Prostate gland (tissue), 2 donors: ENCODE results near the gene TAPBPL. TPM values are rescaled to one million over a fixed set of nuclear protein-coding genes. Genes with fewer than 3 reads are reported as not detected.

Source experiments
- DNase-seq: peaks from one replicate; pipeline ENCODE4 v3.0.0-alpha.2; 2019; ENCODE audit warnings: low spot score
- H3K27ac ChIP-seq, 2 donors: fragments of 200-600 bp; sonication (generic); 2 replicates each; pipeline ENCODE4 v1.5.1; 2017 to 2019
- H3K27me3 ChIP-seq: fragments of 200-600 bp; sonication (generic); replicated peaks from 2 replicates; pipeline ENCODE4 v1.5.1; 2019; ENCODE audit not compliant: insufficient read depth
- H3K36me3 ChIP-seq, 2 donors: fragments of 200-600 bp; sonication (generic); 1 replicate in 1 of 2; 2 replicates in 1 of 2; pipeline versions ENCODE4 v1.5.1 to v1.8.1; 2017 to 2019
- H3K4me1 ChIP-seq: fragments of 200-600 bp; sonication (generic); replicated peaks from 2 replicates; pipeline ENCODE4 v1.5.1; 2019
- H3K4me3 ChIP-seq, 2 donors: fragments of 200-600 bp; sonication (generic); 2 replicates each; pipeline ENCODE4 v1.5.1; 2017 to 2019
- H3K9me3 ChIP-seq: fragments of 200-600 bp; sonication (generic); 2 replicates; pipeline ENCODE4 v1.5.1; 2017
- CTCF ChIP-seq, 4 experiments: fragments of 200-600 bp in 2 of 4; fragments of 450-650 bp in 2 of 4; sonication (generic) in 2 of 4; IDR thresholded peaks; 1 replicate in 3 of 4; 2 replicates in 1 of 4; pipeline ENCODE4 v1.5.1; 2016 to 2019; ENCODE audit warnings: antibody characterized with exemption in 4 of 4, mild to moderate bottlenecking in 2 of 4, moderate library complexity in 2 of 4
- POLR2A ChIP-seq: fragments of 450-650 bp; IDR thresholded peaks from one replicate; pipeline ENCODE4 v1.6.1; 2016; ENCODE audit warnings: antibody characterized with exemption, mild to moderate bottlenecking
- POLR2AphosphoS5 ChIP-seq: sonication (generic); formaldehyde crosslinking; IDR thresholded peaks from one replicate; pipeline ENCODE4 v1.6.1; 2017; ENCODE audit warnings: antibody characterized with exemption
- WGBS: methylation state at CpG from one replicate; pipeline ENCODE4 v1.1.5; 2018; 5-methylcytosine and 5-hydroxymethylcytosine counted together
- intact Hi-C: fragments of 100-400 bp; cut with DNase I; formaldehyde crosslinking; loops from one replicate; pipeline ENCODE4 v1.14.2; 2022
- total RNA-seq, 2 donors: library from RNA; depleted of rRNA; stranded (reverse); fragments of >200 nt; gene quantifications; one replicate each; pipeline ENCODE4 v1.1.0, GENCODE V29; 2016

Gene TAPBPL
- total RNA-seq, 2 donors from 2014 or later, result 31.6 to 39.9 TPM

- Histone ChIP-seq H3K27ac (no peak overlapping the region), H3K36me3 (peaks cover 0 to 5% of the 10 kb centered on the region in 2 donors), H3K9me3 (no peaks in the 10 kb centered on the region), H3K4me3 (no peak overlapping the region), H3K27me3 (no peaks in the 10 kb centered on the region), H3K4me1 (peaks cover 3% of the 10 kb centered on the region)
- no peak for DNase-seq
- no peak for TF ChIP-seq POLR2A
- no peak for TF ChIP-seq POLR2AphosphoS5
- no peak for TF ChIP-seq CTCF (IDR thresholded peaks at IDR 0.05)
- intact Hi-C loops, result no loop called here
These were observed 16.4 kb downstream of the TAPBPL start for GRCh38 chr12:6468283-6468575.

- Histone ChIP-seq H3K9me3 (no peaks in the 10 kb centered on the region), H3K36me3 (no peaks in the 10 kb centered on the region), H3K27me3 (no peaks in the 10 kb centered on the region), H3K4me3 (peak overlapping the region in 1 of 2 donors; percentile 86), H3K4me1 (peaks cover 3% of the 10 kb centered on the region), H3K27ac (no peak overlapping the region)
- no peak for TF ChIP-seq CTCF (IDR thresholded peaks at IDR 0.05)
- 75% methylated on average over 6 of the region's 6 CpGs for WGBS
- DNase-seq, result no peak
- intact Hi-C loops, result no loop called here
These were observed 17.2 kb downstream of the TAPBPL start for GRCh38 chr12:6469092-6469491.

DNA sequence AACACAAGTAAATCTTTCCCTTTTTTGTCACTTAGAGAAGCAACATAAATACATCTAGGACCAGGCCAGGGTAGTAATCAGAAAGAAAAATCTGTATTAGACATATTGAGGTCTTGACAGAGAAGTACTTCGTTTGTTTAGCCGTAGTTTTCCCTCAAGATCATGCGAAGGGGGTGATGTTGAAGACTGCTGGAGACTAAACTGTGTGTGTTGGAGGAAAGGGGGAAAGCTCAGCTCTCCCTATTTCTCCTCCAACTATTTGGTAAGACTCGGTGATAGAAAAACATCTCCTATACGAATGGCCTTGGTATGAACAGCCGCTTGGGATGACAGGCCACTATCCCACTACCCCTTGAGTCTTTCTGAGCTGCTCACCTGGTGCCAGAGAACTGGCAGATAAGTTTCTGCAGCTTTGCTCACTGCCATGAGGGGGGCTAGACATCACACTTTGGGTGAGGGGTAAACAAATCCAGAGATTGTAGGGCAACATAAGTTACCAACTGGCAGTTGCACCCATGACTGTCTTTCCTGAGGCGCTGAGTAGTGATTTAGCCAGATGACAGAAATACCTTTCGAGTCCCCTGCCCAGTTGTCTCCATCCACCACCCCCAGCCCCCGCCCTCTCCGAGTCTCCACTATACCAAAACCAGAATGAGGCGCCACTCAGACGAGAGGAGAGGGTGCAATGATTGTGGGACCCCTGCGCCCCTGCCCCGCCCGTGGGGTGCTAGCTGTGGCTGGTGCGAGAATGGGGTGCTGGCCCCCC lies 17.9 kb downstream of the TAPBPL start:
- Histone ChIP-seq H3K27ac (peak overlapping the region; percentile 84 to 87), H3K4me1 (peaks cover 3% of the 10 kb centered on the region), H3K4me3 (peak overlapping the region; percentile 57 to 86), H3K27me3 (no peaks in the 10 kb centered on the region), H3K9me3 (no peaks in the 10 kb centered on the region), H3K36me3 (no peaks in the 10 kb centered on the region)
- intact Hi-C loops, result loop anchor here (2.0 to 5.0 kb wide), 2 partner anchors 83 to 143 kb away; no protein-coding TSS in a partner anchor
- no peak for DNase-seq
- WGBS, result 12% methylated on average over 16 of the region's 16 CpGs
- TF ChIP-seq POLR2A (no peak), POLR2AphosphoS5 (no peak), CTCF (IDR thresholded peaks at IDR 0.05) (no peak)

GRCh38 chr12:6470375-6471163 lies 18.7 kb downstream of the TAPBPL start, which contains the start of gene VAMP1:
VAMP1 (minus strand) TSS chr12:6470677; CDS start chr12:6470531, 146 bp downstream.
- peak within 1 kb of the TSS; percentile 57 to 86 for H3K4me3 ChIP-seq
- no peaks in the 10 kb centered on the region for H3K27me3 ChIP-seq
- DNase-seq, result peak; percentile 98
- WGBS, result under 1% methylated on average over 69 of the region's 69 CpGs
- intact Hi-C loops, result loop anchor here (1.0 to 5.0 kb wide), 3 partner anchors 65 to 144 kb away; no protein-coding TSS in a partner anchor
- H3K9me3 ChIP-seq, result no peaks in the 10 kb centered on the region
- TF ChIP-seq POLR2A (peak; percentile 99), CTCF (IDR thresholded peaks at IDR 0.05) (peak in 2 of 4 experiments; percentile 29 to 42), POLR2AphosphoS5 (peak; percentile 96)
- peaks cover 3% of the 10 kb centered on the region for H3K4me1 ChIP-seq
- H3K27ac ChIP-seq, result peak within 1 kb of the TSS; percentile 84 to 87
- H3K36me3 ChIP-seq, result no peaks in the 10 kb centered on the region
